Measurements from ENCODE around the gene KCNQ1.

The KCNQ1 gene

DNA sequence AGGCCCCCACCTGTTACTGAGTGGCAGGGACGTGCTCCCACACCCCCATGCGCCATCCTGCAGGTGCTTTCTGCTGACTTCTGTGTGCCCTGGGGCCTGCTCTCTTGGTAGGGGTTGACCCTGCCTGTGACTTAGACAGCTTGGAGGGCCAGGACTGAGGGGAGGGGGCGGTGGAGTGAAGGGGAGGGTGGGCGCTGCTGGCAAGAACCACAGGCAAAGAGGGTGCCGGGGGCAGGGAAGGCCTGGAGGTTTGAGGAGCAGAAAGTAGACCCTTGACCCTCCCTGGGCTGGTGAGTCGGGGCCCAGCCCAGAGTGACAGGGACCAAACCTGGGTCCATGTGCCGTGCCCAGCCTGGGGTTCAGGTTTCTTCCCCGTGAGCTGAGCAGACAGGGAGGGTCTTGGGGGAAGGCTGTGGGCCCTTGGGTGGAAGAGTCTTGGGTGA is 17.8 kb downstream of the KCNQ1 start:
- Histone ChIP-seq H3K27me3 (ENCODE audit: insufficient read depth, poor library complexity, severe bottlenecking) (no peaks in the 10 kb centered on the region), H3K4me3 (ENCODE audit: severe bottlenecking) (no peak overlapping the region), H3K4me1 (ENCODE audit: insufficient read depth, poor library complexity, severe bottlenecking) (no peaks in the 10 kb centered on the region), H3K36me3 (ENCODE audit: low read depth) (no peaks in the 10 kb centered on the region), H3K27ac (ENCODE audit: poor library complexity, severe bottlenecking) (no peak overlapping the region), H3K9me3 (ENCODE audit: severe bottlenecking) (no peaks in the 10 kb centered on the region)
- peak; percentile 39 for DNase-seq (ENCODE audit: low spot score)
- TF ChIP-seq, protein P1, sequence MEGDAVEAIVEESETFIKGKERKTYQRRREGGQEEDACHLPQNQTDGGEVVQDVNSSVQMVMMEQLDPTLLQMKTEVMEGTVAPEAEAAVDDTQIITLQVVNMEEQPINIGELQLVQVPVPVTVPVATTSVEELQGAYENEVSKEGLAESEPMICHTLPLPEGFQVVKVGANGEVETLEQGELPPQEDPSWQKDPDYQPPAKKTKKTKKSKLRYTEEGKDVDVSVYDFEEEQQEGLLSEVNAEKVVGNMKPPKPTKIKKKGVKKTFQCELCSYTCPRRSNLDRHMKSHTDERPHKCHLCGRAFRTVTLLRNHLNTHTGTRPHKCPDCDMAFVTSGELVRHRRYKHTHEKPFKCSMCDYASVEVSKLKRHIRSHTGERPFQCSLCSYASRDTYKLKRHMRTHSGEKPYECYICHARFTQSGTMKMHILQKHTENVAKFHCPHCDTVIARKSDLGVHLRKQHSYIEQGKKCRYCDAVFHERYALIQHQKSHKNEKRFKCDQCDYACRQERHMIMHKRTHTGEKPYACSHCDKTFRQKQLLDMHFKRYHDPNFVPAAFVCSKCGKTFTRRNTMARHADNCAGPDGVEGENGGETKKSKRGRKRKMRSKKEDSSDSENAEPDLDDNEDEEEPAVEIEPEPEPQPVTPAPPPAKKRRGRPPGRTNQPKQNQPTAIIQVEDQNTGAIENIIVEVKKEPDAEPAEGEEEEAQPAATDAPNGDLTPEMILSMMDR (IDR thresholded peaks at IDR 0.05; ENCODE audit: poor library complexity, severe bottlenecking), result no peak
- no peak for ATAC-seq (ENCODE audit: low read depth)

- Histone ChIP-seq H3K36me3 (ENCODE audit: low read depth) (no peaks in the 10 kb centered on the region), H3K27me3 (ENCODE audit: insufficient read depth, poor library complexity, severe bottlenecking) (no peaks in the 10 kb centered on the region), H3K27ac (ENCODE audit: poor library complexity, severe bottlenecking) (no peak overlapping the region), H3K4me3 (ENCODE audit: severe bottlenecking) (no peak overlapping the region), H3K4me1 (ENCODE audit: insufficient read depth, poor library complexity, severe bottlenecking) (no peaks in the 10 kb centered on the region), H3K9me3 (ENCODE audit: severe bottlenecking) (no peaks in the 10 kb centered on the region)
- peak; percentile 40; the same call in 1 of the 3 replicates for ATAC-seq (ENCODE audit: low read depth)
- peak; percentile 53 for DNase-seq (ENCODE audit: low spot score)
- TF ChIP-seq, protein P1 (IDR thresholded peaks at IDR 0.05; ENCODE audit: poor library complexity, severe bottlenecking), result no peak
Measured at GRCh38 chr11:2462986-2463765, 18.4 kb downstream of the KCNQ1 start.

GRCh38 chr11:2463766-2464277 is 19.0 kb downstream of the KCNQ1 start:
- DNase-seq (ENCODE audit: low spot score) (peak; percentile 57), ATAC-seq (ENCODE audit: low read depth) (no peak)
- Histone ChIP-seq H3K27me3 (ENCODE audit: insufficient read depth, poor library complexity, severe bottlenecking) (no peaks in the 10 kb centered on the region), H3K36me3 (ENCODE audit: low read depth) (no peaks in the 10 kb centered on the region), H3K4me3 (ENCODE audit: severe bottlenecking) (no peak overlapping the region), H3K9me3 (ENCODE audit: severe bottlenecking) (no peaks in the 10 kb centered on the region), H3K27ac (ENCODE audit: poor library complexity, severe bottlenecking) (no peak overlapping the region), H3K4me1 (ENCODE audit: insufficient read depth, poor library complexity, severe bottlenecking) (no peaks in the 10 kb centered on the region)
- TF ChIP-seq, protein P1 (IDR thresholded peaks at IDR 0.05; ENCODE audit: poor library complexity, severe bottlenecking), result no peak

GRCh38 chr11:2464451-2465165 is 19.8 kb downstream of the KCNQ1 start:
- DNase-seq (ENCODE audit: low spot score) (no peak), ATAC-seq (ENCODE audit: low read depth) (no peak)
- TF ChIP-seq, protein P1 (IDR thresholded peaks at IDR 0.05; ENCODE audit: poor library complexity, severe bottlenecking), result no peak
- no peak overlapping the region for H3K4me3 ChIP-seq (ENCODE audit: severe bottlenecking)
- no peak overlapping the region for H3K27ac ChIP-seq (ENCODE audit: poor library complexity, severe bottlenecking)
- H3K9me3 ChIP-seq (ENCODE audit: severe bottlenecking), result no peaks in the 10 kb centered on the region
- no peaks in the 10 kb centered on the region for H3K27me3 ChIP-seq (ENCODE audit: insufficient read depth, poor library complexity, severe bottlenecking)
- no peaks in the 10 kb centered on the region for H3K4me1 ChIP-seq (ENCODE audit: insufficient read depth, poor library complexity, severe bottlenecking)
- no peaks in the 10 kb centered on the region for H3K36me3 ChIP-seq (ENCODE audit: low read depth)
